Brain microvascular endothelial cell (primary cell): Measurements from ENCODE around the gene SETD3.

ENCODE experiments used
- DNase-seq: peaks from one replicate; pipeline ENCODE4 v3.0.0-alpha.2; 2020
- H3K27ac ChIP-seq: fragments of 250-450 bp; sonication (Bioruptor Pico); 2 replicates; pipeline ENCODE4 v1.5.1; 2020; ENCODE audit warnings: mild to moderate bottlenecking, moderate library complexity
- H3K27me3 ChIP-seq: fragments of 250-450 bp; sonication (Bioruptor Pico); replicated peaks from 2 replicates; pipeline ENCODE4 v1.5.1; 2020; ENCODE audit warnings: mild to moderate bottlenecking
- H3K36me3 ChIP-seq: fragments of 250-450 bp; sonication (Bioruptor Pico); replicated peaks from 2 replicates; pipeline ENCODE4 v1.5.1; 2020; ENCODE audit warnings: mild to moderate bottlenecking
- H3K4me3 ChIP-seq: 2 replicates; pipeline ENCODE4 v1.5.1; 2011; ENCODE audit warnings: low read depth, mild to moderate bottlenecking, control low read depth, low read length, moderate library complexity
- CTCF ChIP-seq: IDR thresholded peaks from 2 replicates; pipeline ENCODE4 v1.5.1; 2011; ENCODE audit warnings: low read depth, mild to moderate bottlenecking, moderate library complexity, low read length, control low read depth, inconsistent platforms; ENCODE audit errors: missing control alignments
- in situ Hi-C: cut with HindIII; loops from 2 replicates; pipeline ENCODE4 v1.10.0; 2017; ENCODE audit warnings: low sequenced_read_pairs, low pct_ligation_motif_present

Gene SETD3

GRCh38 chr14:99518441-99519346 is 38.0 kb upstream of the SETD3 start:
- TF ChIP-seq CTCF: peak; percentile 95
- Histone ChIP-seq H3K27me3 (no peaks in the 10 kb centered on the region), H3K27ac (no peak overlapping the region), H3K4me3 (no peak overlapping the region), H3K36me3 (no peaks in the 10 kb centered on the region)
- peak; percentile 40 for DNase-seq
- in situ Hi-C loops: no loop called here

- in situ Hi-C loops: no loop called here
- Histone ChIP-seq H3K27ac (no peak overlapping the region), H3K27me3 (no peaks in the 10 kb centered on the region), H3K36me3 (no peaks in the 10 kb centered on the region), H3K4me3 (no peak overlapping the region)
- no peak for TF ChIP-seq CTCF
- no peak for DNase-seq
Observed at GRCh38 chr14:99517643-99518381, 37.2 kb upstream of the SETD3 start.

DNA sequence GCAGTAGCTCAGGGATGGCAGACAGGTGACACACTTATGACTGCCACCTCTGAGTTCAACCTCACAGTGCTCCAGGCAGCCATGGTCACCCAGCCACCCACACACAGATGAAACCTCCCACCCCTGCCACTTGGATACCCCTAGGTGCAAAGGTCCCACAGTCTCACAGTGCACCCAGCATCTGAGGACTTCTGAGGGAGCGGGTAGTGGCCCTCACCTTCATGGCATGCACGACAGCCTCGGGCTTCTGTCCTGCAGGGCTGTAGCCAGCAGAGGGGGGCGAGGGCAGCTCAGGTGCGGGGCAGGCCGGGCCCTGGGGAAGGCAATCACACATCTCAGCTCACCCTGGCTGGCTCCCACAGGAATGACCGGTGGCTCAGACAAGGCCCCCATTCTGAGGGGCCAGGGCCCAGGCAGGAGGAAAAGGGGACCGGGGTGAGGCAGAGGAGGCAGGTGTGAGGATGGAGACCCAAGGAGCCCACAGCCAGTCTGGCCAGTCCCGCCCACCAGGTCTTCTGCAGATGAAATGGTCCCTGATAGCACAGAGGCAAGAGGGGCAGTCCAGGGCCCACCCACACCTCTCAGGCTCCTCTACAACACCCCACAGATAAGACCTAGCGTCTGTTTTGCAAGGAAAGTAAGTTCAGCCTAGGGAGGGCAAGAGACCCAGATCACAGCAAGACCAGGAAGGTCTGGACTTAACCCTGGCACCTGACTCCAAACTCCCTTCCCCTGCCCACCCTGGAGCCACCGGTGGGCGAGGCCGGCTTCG is 36.4 kb upstream of the SETD3 start:
- no peaks in the 10 kb centered on the region for H3K27me3 ChIP-seq
- no peak overlapping the region for H3K27ac ChIP-seq
- TF ChIP-seq CTCF: no peak
- no peak overlapping the region for H3K4me3 ChIP-seq
- peaks cover 2% of the 10 kb centered on the region for H3K36me3 ChIP-seq
- in situ Hi-C loops: no loop called here
- no peak for DNase-seq

- Histone ChIP-seq H3K27ac (no peak overlapping the region), H3K27me3 (no peaks in the 10 kb centered on the region), H3K36me3 (peaks cover 7% of the 10 kb centered on the region), H3K4me3 (no peak overlapping the region)
- no peak for TF ChIP-seq CTCF
- in situ Hi-C loops: no loop called here
- no peak for DNase-seq
Observed at GRCh38 chr14:99516156-99516870, 35.7 kb upstream of the SETD3 start.
